DMS 273 (cell line): ENCODE data around the gene EPHA6.

Experiments
- DNase-seq: peaks from one replicate; lab custom pipeline; 2025; ENCODE audit not compliant: unreplicated experiment; lab: John Stamatoyannopoulos, UW

The EPHA6 gene

DNA sequence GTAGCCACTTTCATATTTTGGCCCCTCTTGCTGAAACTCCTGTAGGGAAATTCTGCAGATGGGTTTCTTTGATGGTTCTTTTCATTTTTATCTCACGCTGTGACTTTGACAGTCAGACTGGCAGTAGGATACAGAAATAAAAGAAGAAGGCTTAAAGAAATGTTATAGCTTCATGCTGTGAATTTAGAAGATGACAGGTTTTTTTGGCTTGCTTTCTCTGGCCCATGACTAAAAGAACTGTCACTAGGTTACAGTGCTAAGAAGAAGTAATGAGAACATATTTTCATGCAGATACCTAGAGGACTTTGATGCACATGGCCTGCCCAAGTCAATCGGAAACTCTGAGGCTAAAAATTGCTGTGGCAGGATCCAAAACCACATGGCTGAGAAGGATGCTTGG, 334.5 kb downstream of the EPHA6 start:
- DNase-seq = no peak

GRCh38 chr3:97161169-97161568, 346.8 kb downstream of the EPHA6 start:
- no peak for DNase-seq

- DNase-seq = no peak
Observed at GRCh38 chr3:97177242-97177641, 362.8 kb downstream of the EPHA6 start.

DNA sequence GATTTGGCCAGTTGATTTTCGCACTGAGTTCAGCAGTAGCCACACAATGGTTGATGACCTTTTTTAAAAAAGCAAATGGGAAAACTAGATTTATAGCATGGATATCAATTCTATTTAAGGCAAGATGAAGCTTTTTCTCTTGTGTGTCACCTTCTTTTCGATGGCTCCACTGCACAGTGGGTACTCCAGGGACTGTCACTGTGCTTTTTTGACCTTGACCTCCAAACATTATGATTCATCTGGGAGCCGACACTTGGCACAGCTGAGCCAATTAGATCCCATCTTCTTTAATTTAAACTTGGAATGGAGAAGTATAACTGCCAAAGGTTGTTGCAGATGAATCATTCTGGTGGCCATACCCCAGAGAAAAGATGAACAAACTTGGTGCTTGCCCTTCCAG, 367.3 kb downstream of the EPHA6 start:
- no peak for DNase-seq

DNA sequence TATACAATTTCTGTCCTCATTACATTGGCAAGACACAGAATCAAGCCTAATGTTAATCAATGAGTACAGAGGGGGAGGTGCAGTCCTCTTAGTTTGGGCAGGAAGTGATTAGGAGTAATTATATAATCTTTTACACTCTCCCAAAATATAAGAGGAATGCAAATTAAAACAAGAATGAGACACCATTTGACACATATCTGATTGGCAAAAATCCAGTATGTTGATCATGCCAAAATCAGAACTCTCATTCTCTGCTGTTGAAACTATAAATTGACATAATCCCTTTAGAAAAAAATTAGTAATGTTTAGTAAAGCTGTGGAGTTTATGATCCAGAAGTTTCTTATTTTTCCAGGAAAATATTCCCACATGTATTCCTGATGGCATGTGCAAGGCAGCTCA, 373.4 kb downstream of the EPHA6 start:
- no peak for DNase-seq

DNA sequence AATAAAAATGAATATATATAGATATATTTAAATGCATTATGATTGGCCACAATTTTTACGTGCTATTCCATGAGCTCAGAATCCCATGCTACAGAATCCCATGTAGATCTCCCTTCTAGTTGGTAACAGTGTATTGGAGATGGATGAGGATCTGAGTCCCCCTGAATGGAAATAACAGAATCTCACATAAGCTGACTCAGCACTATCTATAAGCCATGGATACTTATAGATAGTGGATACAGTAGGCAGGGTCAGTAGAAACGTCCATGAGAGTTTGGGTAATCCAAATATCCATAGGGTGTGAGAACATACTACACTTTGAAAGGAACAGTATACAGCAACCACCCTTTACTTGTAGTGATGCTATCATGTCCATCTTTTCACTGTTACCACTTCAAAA, 375.4 kb downstream of the EPHA6 start:
- DNase-seq = no peak

- DNase-seq = no peak
Observed at GRCh38 chr3:97197083-97197482, 382.7 kb downstream of the EPHA6 start.

GRCh38 chr3:97197830-97198229, 383.4 kb downstream of the EPHA6 start:
- DNase-seq = no peak

GRCh38 chr3:97200387-97200786, 386.0 kb downstream of the EPHA6 start:
- no peak for DNase-seq

DNA sequence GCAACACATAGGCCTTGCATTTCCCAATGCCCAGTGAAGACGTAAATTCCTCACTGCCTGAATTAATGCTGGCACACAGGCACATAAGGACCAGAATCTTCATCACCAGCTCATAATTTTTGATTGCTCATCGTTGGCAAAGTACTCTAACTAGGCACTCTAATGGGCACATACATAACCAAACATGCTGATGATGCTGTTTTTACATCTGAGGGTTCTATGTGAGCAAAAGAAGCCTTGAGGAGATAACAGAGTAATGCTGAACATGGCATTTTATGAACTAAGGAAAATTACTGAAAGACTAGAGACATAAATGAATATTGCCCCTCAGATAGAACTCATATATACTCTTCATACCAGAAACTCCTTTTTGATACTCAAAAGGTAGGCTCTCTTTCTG, 387.4 kb downstream of the EPHA6 start:
- no peak for DNase-seq

DNA sequence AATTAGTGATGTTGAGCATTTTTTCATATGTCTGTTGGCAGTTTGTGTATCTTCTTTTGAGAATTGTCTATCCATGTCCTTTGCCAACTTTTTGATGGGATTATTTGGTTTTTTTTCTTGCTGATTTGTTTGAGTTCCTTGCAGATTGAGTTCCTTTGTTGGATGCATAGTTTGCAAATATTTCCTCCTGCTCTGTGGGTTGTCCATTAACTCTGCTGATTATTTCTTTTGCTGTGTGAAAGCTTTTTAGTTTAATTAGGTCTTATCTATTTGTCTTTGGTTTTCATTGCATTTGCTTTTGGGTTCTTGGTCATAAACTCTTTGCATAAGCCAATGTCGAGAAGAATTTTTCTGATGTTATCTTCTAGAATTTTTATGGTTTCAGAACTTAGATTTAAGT, 414.6 kb downstream of the EPHA6 start:
- DNase-seq = no peak

DNA sequence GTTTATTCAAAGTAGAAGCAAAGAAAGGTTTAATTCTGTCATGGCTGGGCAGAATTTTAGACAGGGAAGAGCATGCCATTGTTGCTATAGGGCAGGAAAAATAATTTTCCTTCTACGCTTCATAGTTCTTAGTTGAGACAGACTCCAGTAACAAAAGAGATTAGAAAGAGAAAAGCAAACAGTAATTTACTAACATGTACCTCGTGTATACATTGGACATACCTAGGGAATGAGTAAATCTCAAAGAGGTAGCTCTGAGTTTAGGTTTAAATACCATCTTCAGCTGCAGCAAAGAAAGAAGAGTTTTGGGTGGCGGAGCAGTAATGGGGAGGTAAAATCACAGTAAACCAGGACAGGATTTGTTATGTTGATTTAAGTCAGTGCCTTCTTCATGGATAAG, 416.1 kb downstream of the EPHA6 start:
- no peak for DNase-seq

GRCh38 chr3:97232393-97233034, 418.1 kb downstream of the EPHA6 start:
- peak; percentile 32 for DNase-seq

GRCh38 chr3:97235179-97235578, 420.8 kb downstream of the EPHA6 start:
- no peak for DNase-seq

DNA sequence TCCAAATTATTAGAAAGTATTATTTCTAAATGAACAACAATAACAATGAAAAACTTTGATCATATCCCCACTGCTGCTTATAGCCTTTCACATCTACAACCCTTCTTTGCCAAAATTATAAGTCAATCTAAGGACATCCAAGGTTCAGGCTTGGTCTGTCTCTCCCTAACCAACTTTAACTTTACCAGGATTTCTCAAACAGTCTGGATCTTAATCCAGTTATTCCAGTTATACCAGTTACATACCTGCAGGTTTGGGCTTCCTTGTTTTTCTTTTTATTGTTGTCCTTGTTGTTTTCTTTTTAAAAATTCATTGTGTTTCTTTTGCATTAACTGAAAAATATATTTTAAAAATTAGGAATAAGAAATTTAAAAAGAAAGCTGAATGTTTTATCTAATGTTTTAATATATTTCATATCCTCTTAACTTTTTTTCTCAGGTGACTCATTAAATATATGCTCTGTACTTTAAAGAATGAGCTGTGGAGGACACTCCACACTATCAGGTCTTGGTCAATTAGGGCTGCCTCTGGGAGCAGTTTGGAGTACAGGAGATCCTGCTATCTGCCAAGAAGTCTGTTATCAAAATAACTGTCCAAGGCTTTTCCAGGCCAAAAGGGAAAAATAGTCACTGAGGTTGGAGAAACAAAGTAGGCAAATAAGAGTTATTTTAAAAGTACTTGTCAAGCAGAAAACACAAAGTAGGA, 421.4 kb downstream of the EPHA6 start:
- DNase-seq = no peak

DNA sequence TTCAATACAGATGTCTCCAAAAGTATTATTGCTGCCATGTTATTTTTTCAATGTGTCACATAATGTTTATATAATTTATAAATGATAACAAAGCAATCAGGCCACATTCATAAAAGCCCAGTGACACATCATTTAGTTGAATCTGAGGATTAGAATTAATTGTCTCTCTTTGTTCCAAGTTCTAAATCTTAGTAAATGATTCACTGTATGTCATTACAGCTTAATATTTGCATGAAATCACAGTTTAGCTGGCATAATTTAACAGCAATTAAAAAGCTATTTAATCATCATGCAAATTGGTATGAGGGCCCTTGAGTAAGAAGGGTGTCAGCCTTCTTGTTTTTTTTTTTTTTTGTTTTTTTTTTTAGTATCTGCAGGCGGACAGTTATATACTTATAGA, 427.0 kb downstream of the EPHA6 start:
- DNase-seq = no peak

- DNase-seq = no peak
Observed at GRCh38 chr3:97245201-97245910, 431.0 kb downstream of the EPHA6 start.

- no peak for DNase-seq
Observed at GRCh38 chr3:97256060-97256459, 441.7 kb downstream of the EPHA6 start.

DNA sequence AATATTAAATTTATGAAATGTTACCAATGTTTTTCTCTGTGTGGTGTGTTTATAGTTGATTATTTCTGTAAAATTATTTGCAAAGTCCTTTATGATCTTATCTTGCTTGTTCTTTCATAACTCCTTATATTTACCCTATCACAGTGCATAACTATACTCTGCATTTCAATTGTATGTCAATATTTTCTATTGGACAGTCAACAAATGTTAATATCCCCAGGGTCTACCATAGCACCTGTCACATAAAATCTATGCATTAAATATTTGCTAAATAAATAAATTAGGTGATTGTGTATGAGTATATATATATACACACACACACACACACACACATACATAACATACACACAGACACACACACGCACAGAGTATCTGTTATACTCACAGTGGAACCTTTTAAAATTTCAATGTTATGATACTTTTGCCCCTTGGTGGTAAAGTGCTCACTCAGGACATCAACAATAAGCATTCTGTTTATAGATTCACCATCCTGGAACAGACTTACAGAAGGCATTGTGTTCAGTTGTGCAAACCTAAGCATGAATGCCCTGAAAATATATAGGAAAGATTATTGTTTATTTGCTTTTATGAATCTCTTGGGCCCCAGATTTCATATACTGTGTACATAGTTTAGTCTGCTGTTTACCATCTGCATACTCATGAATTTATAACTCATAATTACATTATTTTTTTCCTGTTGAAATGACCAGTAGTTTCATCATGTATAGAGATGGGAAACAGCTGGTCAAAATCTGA, 443.7 kb downstream of the EPHA6 start:
- DNase-seq = no peak

- no peak for DNase-seq
Observed at GRCh38 chr3:97259263-97259662, 444.9 kb downstream of the EPHA6 start.

- DNase-seq = peak; percentile 15
Observed at GRCh38 chr3:97264180-97264579, 449.8 kb downstream of the EPHA6 start.
